Ovary (tissue), 9 donors: ENCODE data around the gene GUK1. TPM values are rescaled to one million over a fixed set of nuclear protein-coding genes. Genes with fewer than 3 reads are reported as not detected.
"Not testable (repeated sequence)": the region's sequence is repeated elsewhere in the genome, so short reads cannot be mapped to it uniquely, and the experiment has no call there.

Experiments
- DNase-seq, 5 donors: peaks; one replicate each; pipeline ENCODE4 v3.0.0-alpha.2; 2019 to 2020
- H3K27ac ChIP-seq, 2 donors: fragments of 200-600 bp; one replicate each; pipeline versions ENCODE4 v1.5.1 to v1.8.0; 2019 to 2022
- H3K27me3 ChIP-seq: fragments of 200-600 bp; one replicate; pipeline ENCODE4 v1.8.0; 2022
- H3K36me3 ChIP-seq: fragments of 200-600 bp; sonication (generic); one replicate; pipeline ENCODE4 v1.5.1; 2019
- H3K4me1 ChIP-seq: one replicate; pipeline ENCODE4 v1.8.1; 2013; ENCODE audit warnings: mild to moderate bottlenecking, moderate library complexity; ENCODE audit not compliant: insufficient read depth
- H3K4me3 ChIP-seq: fragments of 200-600 bp; sonication (generic); one replicate; pipeline ENCODE4 v1.5.1; 2017
- H3K9me3 ChIP-seq, 2 donors: fragments of 200-600 bp in 1 of 2; sonication (generic) in 1 of 2; one replicate each; pipeline versions ENCODE4 v1.5.1 to v1.8.1; 2013 to 2019; ENCODE audit warnings: mild to moderate bottlenecking in 1 of 2, moderate library complexity in 1 of 2
- CTCF ChIP-seq, 3 donors: fragments of 450-650 bp in 2 of 3; fragments of 200-600 bp in 1 of 3; IDR thresholded peaks; one replicate each; pipeline versions ENCODE4 v1.5.1 to v1.8.0; 2016 to 2022; ENCODE audit warnings: antibody characterized with exemption in 3 of 3, mild to moderate bottlenecking in 1 of 3
- EP300 ChIP-seq: sonication (generic); formaldehyde crosslinking; IDR thresholded peaks from one replicate; pipeline ENCODE4 v1.6.1; 2017; ENCODE audit warnings: antibody characterized with exemption
- POLR2A ChIP-seq: fragments of 450-650 bp; IDR thresholded peaks from one replicate; pipeline ENCODE4 v1.6.1; 2017; ENCODE audit warnings: antibody characterized with exemption, mild to moderate bottlenecking, moderate library complexity
- WGBS, 3 donors: extraction: QIAGEN DNeasy Blood & Tissue Kit in 1 of 3; methylation state at CpG; one replicate each; pipeline versions ENCODE4 v1.1.5 to v1.1.7; 2013 to 2017; 5-methylcytosine and 5-hydroxymethylcytosine counted together
- intact Hi-C, 4 donors: fragments of 100-400 bp; cut with DNase I; formaldehyde crosslinking; loops; one replicate each; pipeline versions ENCODE4 v1.11.0 to v1.15.1; 2022 to 2023
- polyA plus RNA-seq, 2 donors: library from polyadenylated mRNA; stranded (reverse); fragments of 200-250 nt in 1 of 2; fragments of 350-450 nt in 1 of 2; fragmentation: Illumina TruSeq in 1 of 2; extraction: RNeasy Lipid Tissue Mini Kit (QIAGEN cat#74804) in 1 of 2; gene quantifications; one replicate each; pipeline ENCODE4 v1.2.3, GENCODE V29; 2013 to 2014
- total RNA-seq, 7 donors: library from RNA; depleted of rRNA in 2 of 7; stranded (reverse); fragments of >200 nt in 2 of 7; fragmentation: NEBNext Ultra II Directional in 3 of 7; extraction: Animal tissue kit (Norgen Biotek cat#: 25700) in 3 of 7; gene quantifications; one replicate each; pipeline versions ENCODE4 v1.1.0 to v1.2.4, GENCODE V29; 2016 to 2023
- donor health status: DM: no; HTN: no; CAD: no; lungs with moderate emphysema.
- donor health status: DM: no; HTN: no; CAD: no.
- donor health status: Bipolar disorder and iron deficiency.
- donor health status: DM: yes; HTN: yes; CAD: no.
- donor health status: DM: no; HTN: no; CAD: no.
- donor health status: DM: yes; HTN: yes; CAD: no.

GUK1 gene
- total and polyA plus RNA-seq, 9 donors, result 17.7 to 256 (median 171) TPM

GRCh38 chr1:228169345-228169744 is 29.3 kb downstream of the GUK1 start:
- Histone ChIP-seq H3K4me1 (peaks cover 7% of the 10 kb centered on the region), H3K9me3 (no peaks in the 10 kb centered on the region), H3K36me3 (no peaks in the 10 kb centered on the region), H3K27me3 (no peaks in the 10 kb centered on the region), H3K4me3 (no peak overlapping the region), H3K27ac (no peak overlapping the region)
- no peak for TF ChIP-seq POLR2A
- TF ChIP-seq EP300, result no peak
- TF ChIP-seq CTCF (IDR thresholded peaks at IDR 0.05), result no peak
- DNase-seq, result peak in 1 of 5 donors; percentile 2
- WGBS, 3 donors, result 84 to 94% (median 87%) methylated on average over 2 of the region's 2 CpGs
- intact Hi-C loops, result loop anchor here in 1 of 4 donors (10.0 kb wide), 1 partner anchor 235 kb away; the partner anchor contains the start of gene TRIM11

- Histone ChIP-seq H3K27me3 (no peaks in the 10 kb centered on the region), H3K4me1 (peaks cover 7% of the 10 kb centered on the region), H3K36me3 (no peaks in the 10 kb centered on the region), H3K27ac (no peak overlapping the region), H3K9me3 (no peaks in the 10 kb centered on the region), H3K4me3 (no peak overlapping the region)
- 78 to 84% (median 82%) methylated on average over 7 of the region's 7 CpGs for WGBS, 3 donors
- intact Hi-C loops, result no loop called here
- TF ChIP-seq POLR2A (no peak), CTCF (IDR thresholded peaks at IDR 0.05) (no peak), EP300 (no peak)
- DNase-seq, result peak in 2 of 5 donors; percentile 11 to 23
These were observed 30.6 kb downstream of the GUK1 start for GRCh38 chr1:228170666-228171065.

GRCh38 chr1:228171221-228171891 is 31.3 kb downstream of the GUK1 start:
- H3K9me3 ChIP-seq, result no peaks in the 10 kb centered on the region
- H3K4me1 ChIP-seq, result peaks cover 5% of the 10 kb centered on the region
- 74 to 75% (median 74%) methylated on average over 10 of the region's 10 CpGs for WGBS, 3 donors
- intact Hi-C loops, result no loop called here
- TF ChIP-seq POLR2A (no peak), EP300 (no peak), CTCF (IDR thresholded peaks at IDR 0.05) (no peak)
- H3K36me3 ChIP-seq, result no peaks in the 10 kb centered on the region
- H3K27me3 ChIP-seq, result no peaks in the 10 kb centered on the region
- no peak overlapping the region for H3K4me3 ChIP-seq
- no peak overlapping the region for H3K27ac ChIP-seq
- peak in 3 of 5 donors; percentile 16 to 31 (median 23) for DNase-seq

GRCh38 chr1:228172591-228173527 is 32.8 kb downstream of the GUK1 start:
- Histone ChIP-seq H3K4me3 (no peak overlapping the region), H3K27me3 (no peaks in the 10 kb centered on the region), H3K27ac (no peak overlapping the region), H3K4me1 (no peaks in the 10 kb centered on the region), H3K9me3 (no peaks in the 10 kb centered on the region), H3K36me3 (no peaks in the 10 kb centered on the region)
- peak in 2 of 5 donors; percentile 19 to 33 for DNase-seq
- TF ChIP-seq POLR2A (no peak), CTCF (IDR thresholded peaks at IDR 0.05) (no peak), EP300 (no peak)
- 82 to 85% (median 82%) methylated on average over 21 of the region's 21 CpGs for WGBS, 3 donors
- intact Hi-C loops, result no loop called here

GRCh38 chr1:228173528-228174481 is 33.7 kb downstream of the GUK1 start:
- H3K27ac ChIP-seq, result not testable (repeated sequence)

More at GRCh38 chr1:228173528-228174481, 33.7 kb downstream of the GUK1 start:
- peak in 1 of 5 donors; percentile 26 for DNase-seq
- H3K36me3 ChIP-seq, H3K4me1 ChIP-seq, H3K27me3 ChIP-seq, H3K9me3 ChIP-seq, H3K4me3 ChIP-seq, intact Hi-C loops: not testable (repeated sequence)
- WGBS, 3 donors, result 55 to 91% (median 61%) methylated on average over 16 to 35 of the region's 69 CpGs
